Endothelial cell of umbilical vein (primary cell): ENCODE data around the gene ZDHHC5. TPM values are rescaled to one million over a fixed set of nuclear protein-coding genes. Genes with fewer than 3 reads are reported as not detected.

Experiments
- BruUV-seq: library from RNA; stranded (reverse); fragments of 400-500 nt; replicated peaks from 2 replicates; lab custom pipeline; 2021; lab: Mats Ljungman, UMichigan
- CTCF ChIA-PET: fragments of 300-600, 350-600 bp; sonication (Branson Sonifier 250); formaldehyde crosslinking; loops from one replicate; lab custom pipeline; 2021; ENCODE audit warnings: antibody characterized with exemption, inconsistent platforms; lab: Charles Lee
- POLR2A ChIA-PET: fragments of 300-600, 350-600 bp; sonication (Branson Sonifier 250); formaldehyde crosslinking; loops from one replicate; lab custom pipeline; 2021; ENCODE audit warnings: antibody characterized with exemption, inconsistent platforms; lab: Charles Lee
- DNase-seq: peaks from one replicate; pipeline ENCODE4 v3.0.0-alpha.2; 2011; ENCODE audit warnings: low read depth, low spot score
- FAIRE-seq: peaks from 2 replicates; lab custom pipeline; 2011; peaks lifted over from hg19 to GRCh38; lab: Jason Lieb, UNC
- H2AFZ ChIP-seq: 2 replicates; pipeline ENCODE4 v1.6.0; 2012; ENCODE audit warnings: low read depth, low read length, control low read depth, inconsistent platforms
- H3K27ac ChIP-seq: 2 replicates; pipeline ENCODE4 v1.5.1; 2011; ENCODE audit warnings: low read depth, mild to moderate bottlenecking, control low read depth, low read length, moderate library complexity; ENCODE audit not compliant: insufficient read depth
- H3K27me3 ChIP-seq, 2 experiments: 2 replicates each; pipeline versions ENCODE4 v1.6.0 to v1.6.1; 2011; ENCODE audit warnings: low read length in 2 of 2, mixed read lengths in 1 of 2; ENCODE audit not compliant: control insufficient read depth in 2 of 2, insufficient read depth in 2 of 2
- H3K36me3 ChIP-seq, 2 experiments: 2 replicates in 1 of 2; 3 replicates in 1 of 2; pipeline ENCODE4 v1.5.1; 2011; ENCODE audit warnings: low read length in 2 of 2, mild to moderate bottlenecking in 1 of 2, moderate library complexity in 1 of 2; ENCODE audit not compliant: control insufficient read depth in 2 of 2, insufficient read depth in 2 of 2; ENCODE audit errors: extremely low read depth in 1 of 2
- H3K4me1 ChIP-seq: 3 replicates; pipeline ENCODE4 v1.5.1; 2011; ENCODE audit warnings: mild to moderate bottlenecking, low read length; ENCODE audit not compliant: control insufficient read depth, insufficient read depth; ENCODE audit errors: extremely low read depth
- H3K4me2 ChIP-seq: 2 replicates; pipeline ENCODE4 v1.6.1; 2011; ENCODE audit warnings: low read length, control low read depth, mixed read lengths; ENCODE audit not compliant: insufficient read depth
- H3K4me3 ChIP-seq, 3 experiments: fragments of 200-600 bp in 1 of 3; sonication (generic), shearing (Covaris generic) in 1 of 3; replicated peaks in 1 of 3; 2 replicates each; pipeline ENCODE4 v1.5.1; 2011 to 2016; ENCODE audit warnings: control low read depth in 3 of 3, low read length in 3 of 3, mild to moderate bottlenecking in 2 of 3, inconsistent platforms in 1 of 3, low read depth in 1 of 3, moderate library complexity in 1 of 3; ENCODE audit not compliant: insufficient read depth in 1 of 3
- H3K79me2 ChIP-seq: 2 replicates; pipeline ENCODE4 v1.6.0; 2012; ENCODE audit warnings: low read length, inconsistent platforms; ENCODE audit not compliant: control insufficient read depth, insufficient read depth
- H3K9ac ChIP-seq: replicated peaks from 2 replicates; pipeline ENCODE3; 2011; ENCODE audit warnings: low read length, control low read depth; ENCODE audit not compliant: insufficient read depth; ENCODE audit errors: extremely low read depth
- H3K9me1 ChIP-seq: replicated peaks from 3 replicates; pipeline ENCODE4 v1.6.0; 2011; ENCODE audit warnings: mild to moderate bottlenecking, low read length; ENCODE audit not compliant: control insufficient read depth, insufficient read depth; ENCODE audit errors: extremely low read depth
- H3K9me3 ChIP-seq: replicated peaks from 2 replicates; pipeline ENCODE4 v1.5.1; 2012; ENCODE audit warnings: low read length, inconsistent platforms; ENCODE audit not compliant: control insufficient read depth, insufficient read depth
- H4K20me1 ChIP-seq: replicated peaks from 2 replicates; pipeline ENCODE3; 2011; ENCODE audit warnings: mild to moderate bottlenecking, low read length; ENCODE audit not compliant: control insufficient read depth, insufficient read depth; ENCODE audit errors: extremely low read depth
- EZH2 ChIP-seq: IDR thresholded peaks from 2 replicates; pipeline ENCODE4 v1.6.1; 2012; ENCODE audit warnings: borderline replicate concordance, low read depth, mild to moderate bottlenecking, moderate library complexity, low read length, inconsistent platforms; ENCODE audit not compliant: severe bottlenecking
- FOS ChIP-seq: IDR thresholded peaks from 2 replicates; pipeline ENCODE4 v1.6.1; 2011; ENCODE audit warnings: mild to moderate bottlenecking, low read length, moderate library complexity, borderline replicate concordance; ENCODE audit not compliant: insufficient read depth
- GATA2 ChIP-seq: IDR thresholded peaks from 2 replicates; pipeline ENCODE4 v1.7.0; 2011; ENCODE audit warnings: low read depth, mild to moderate bottlenecking, moderate library complexity, mixed read lengths, low read length; ENCODE audit not compliant: insufficient read length, insufficient read depth
- JUN ChIP-seq: IDR thresholded peaks from 2 replicates; pipeline ENCODE4 v1.6.1; 2011; ENCODE audit warnings: borderline replicate concordance, low read depth; ENCODE audit not compliant: insufficient read length, insufficient read depth
- MAX ChIP-seq: IDR thresholded peaks from 2 replicates; pipeline ENCODE4 v1.6.1; 2011; ENCODE audit not compliant: insufficient read depth, insufficient read length
- MYC ChIP-seq: IDR thresholded peaks from one replicate; pipeline ENCODE4 v1.6.1; 2011; ENCODE audit warnings: mild to moderate bottlenecking, low read depth, low read length
- POLR2A ChIP-seq: IDR thresholded peaks from 2 replicates; pipeline ENCODE4 v1.6.1; 2012; ENCODE audit warnings: low read depth, mild to moderate bottlenecking, control low read depth, low read length
- POLR2AphosphoS5 ChIP-seq: IDR thresholded peaks from 2 replicates; pipeline ENCODE4 v1.6.1; 2012; ENCODE audit warnings: low read depth, mild to moderate bottlenecking, control low read depth, low read length, moderate library complexity; ENCODE audit not compliant: insufficient read depth
- dilution Hi-C: fragments of 300-500 bp; cut with MboI; formaldehyde crosslinking; loops from one replicate; pipeline ENCODE4 v1.15.0; 2019; ENCODE audit warnings: low sequenced_read_pairs; ENCODE audit not compliant: extremely low pct_ligation_motif_present
- intact Hi-C: fragments of 100-400 bp; cut with micrococcal nuclease; formaldehyde crosslinking; loops from one replicate; pipeline ENCODE4 v1.10.0; 2022
- polyA plus RNA-seq, 4 experiments: library from polyadenylated mRNA; depleted of rRNA in 3 of 4; stranded (reverse) in 3 of 4; unstranded in 1 of 4; fragments of >200 nt; gene quantifications; 2 replicates each; pipeline versions ENCODE4 v1.2.1 to v1.2.3, GENCODE V29; 2011 to 2012; ENCODE audit warnings: missing spikeins in 1 of 4
- total RNA-seq: library from RNA; stranded (reverse); gene quantifications from 2 replicates; pipeline ENCODE4 v1.2.3, GENCODE V29; 2021
- TF ChIP-seq, protein P1 (sequence below), 2 donors: IDR thresholded peaks; 1 replicate in 1 of 2; 2 replicates in 1 of 2; pipeline ENCODE4 v1.5.1; 2011; ENCODE audit warnings: low read length in 2 of 2, mild to moderate bottlenecking in 2 of 2, moderate library complexity in 2 of 2, control low read depth in 1 of 2, inconsistent platforms in 1 of 2, low read depth in 1 of 2; ENCODE audit not compliant: insufficient read depth in 1 of 2; ENCODE audit errors: extremely low read depth in 1 of 2

ZDHHC5 gene
- total and polyA plus RNA-seq, 2 donors (not counting 3 experiments of a cell fraction or from before 2014, with no cell fraction given): 52.9 to 67.4 TPM

DNA sequence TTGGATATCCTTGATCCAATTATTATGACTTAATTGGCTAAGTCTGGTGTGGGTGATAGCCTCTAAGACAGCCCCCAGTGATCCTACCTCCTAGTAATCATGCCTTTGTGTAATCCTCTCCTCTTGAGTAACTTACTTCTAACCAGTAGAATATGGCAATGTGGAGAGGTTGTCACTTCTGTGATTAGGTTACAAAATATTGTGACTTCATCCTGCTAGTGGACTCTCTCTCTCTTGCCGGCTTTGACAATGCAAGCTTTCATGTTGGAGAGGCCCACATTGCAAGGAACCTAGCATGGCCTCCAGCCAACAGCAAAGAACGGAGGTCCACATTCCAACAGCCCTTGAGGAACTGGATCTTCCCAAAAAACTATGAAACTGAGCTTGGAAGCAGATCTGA lies 37.7 kb upstream of the ZDHHC5 start:
- BruUV-seq: no TSS peak
- DNase-seq (no peak), FAIRE-seq (no peak)
- no peak overlapping the region for H2AFZ ChIP-seq
- dilution Hi-C loops (no loop called here), intact Hi-C loops (no loop called here)
- H3K9me1 ChIP-seq: no peaks in the 10 kb centered on the region
- H3K27me3 ChIP-seq: peaks cover 14% of the 10 kb centered on the region in 2 experiments
- POLR2A ChIA-PET: no interaction called here
- TF ChIP-seq, protein P1, sequence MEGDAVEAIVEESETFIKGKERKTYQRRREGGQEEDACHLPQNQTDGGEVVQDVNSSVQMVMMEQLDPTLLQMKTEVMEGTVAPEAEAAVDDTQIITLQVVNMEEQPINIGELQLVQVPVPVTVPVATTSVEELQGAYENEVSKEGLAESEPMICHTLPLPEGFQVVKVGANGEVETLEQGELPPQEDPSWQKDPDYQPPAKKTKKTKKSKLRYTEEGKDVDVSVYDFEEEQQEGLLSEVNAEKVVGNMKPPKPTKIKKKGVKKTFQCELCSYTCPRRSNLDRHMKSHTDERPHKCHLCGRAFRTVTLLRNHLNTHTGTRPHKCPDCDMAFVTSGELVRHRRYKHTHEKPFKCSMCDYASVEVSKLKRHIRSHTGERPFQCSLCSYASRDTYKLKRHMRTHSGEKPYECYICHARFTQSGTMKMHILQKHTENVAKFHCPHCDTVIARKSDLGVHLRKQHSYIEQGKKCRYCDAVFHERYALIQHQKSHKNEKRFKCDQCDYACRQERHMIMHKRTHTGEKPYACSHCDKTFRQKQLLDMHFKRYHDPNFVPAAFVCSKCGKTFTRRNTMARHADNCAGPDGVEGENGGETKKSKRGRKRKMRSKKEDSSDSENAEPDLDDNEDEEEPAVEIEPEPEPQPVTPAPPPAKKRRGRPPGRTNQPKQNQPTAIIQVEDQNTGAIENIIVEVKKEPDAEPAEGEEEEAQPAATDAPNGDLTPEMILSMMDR (IDR thresholded peaks at IDR 0.05; ENCODE audit: extremely low read depth in 1 of 2, insufficient read depth in 1 of 2, low read depth in 1 of 2, low read length in 2 of 2): no peak
- TF ChIP-seq POLR2A (no peak), MYC (no peak), GATA2 (no peak), MAX (no peak), EZH2 (no peak), FOS (no peak), JUN (no peak), POLR2AphosphoS5 (no peak)
- H3K27ac ChIP-seq: no peak overlapping the region
- no peaks in the 10 kb centered on the region for H4K20me1 ChIP-seq
- no peaks in the 10 kb centered on the region for H3K4me1 ChIP-seq
- H3K9me3 ChIP-seq: no peaks in the 10 kb centered on the region
- H3K79me2 ChIP-seq: no peaks in the 10 kb centered on the region
- no peak overlapping the region for H3K4me3 ChIP-seq
- H3K4me2 ChIP-seq: no peak overlapping the region
- H3K9ac ChIP-seq: no peak overlapping the region
- CTCF ChIA-PET: no interaction called here
- no peaks in the 10 kb centered on the region for H3K36me3 ChIP-seq
